K562 (cell line): Measurements from ENCODE around the gene BCKDHB. TPM values are rescaled to one million over a fixed set of nuclear protein-coding genes. Genes with fewer than 3 reads are reported as not detected.

ENCODE experiments used
- ATAC-seq: fragments of 200-7000 bp; cut with Tn5 transposase; 3 replicates; pipeline ENCODE4 v1.9.1; 2020; ENCODE audit warnings: moderate library complexity
- BruUV-seq: library from RNA; stranded (reverse); fragments of 400-500 nt; replicated peaks from 2 replicates; lab custom pipeline; 2021; lab: Mats Ljungman, UMichigan
- CTCF ChIA-PET: fragments of 300-600 bp; formaldehyde crosslinking; extraction: SDS; loops from one replicate; lab custom pipeline; 2021; ENCODE audit warnings: low intra/inter-chr PET ratio; lab: Yijun Ruan, JAX
- POLR2A ChIA-PET: fragments of 300-600, 350-650 bp; sonication (Branson Sonifier 250); formaldehyde crosslinking; extraction: SDS; loops from one replicate; lab custom pipeline; 2021; ENCODE audit warnings: antibody characterized with exemption, inconsistent platforms; lab: Yijun Ruan, JAX
- DNase-seq, 4 experiments: peaks; one replicate each; pipeline versions ENCODE4 v3.0.0 to v3.0.0-alpha.2; 2011 to 2018; ENCODE audit warnings: low spot score in 3 of 4, mixed read lengths in 3 of 4; ENCODE audit errors: extremely low read depth in 1 of 4
- FAIRE-seq: peaks from 2 replicates; lab custom pipeline; 2011; peaks lifted over from hg19 to GRCh38; lab: Jason Lieb, UNC
- H2AFZ ChIP-seq: 2 replicates; pipeline ENCODE4 v1.6.0; 2011; ENCODE audit warnings: low read depth, low read length, control low read depth, inconsistent platforms
- H3K27ac ChIP-seq: fragments of 200-600 bp; 3 replicates; pipeline ENCODE4 v1.8.0; 2011; ENCODE audit warnings: low read depth, mild to moderate bottlenecking, control low read depth, inconsistent platforms, low read length, moderate library complexity, mixed read lengths; ENCODE audit errors: extremely low read depth
- H3K27me3 ChIP-seq, 2 experiments: fragments of 300-600 bp in 1 of 2; 2 replicates in 1 of 2; 3 replicates in 1 of 2; pipeline versions ENCODE4 v1.6.0 to v1.8.0; 2011; ENCODE audit warnings: inconsistent platforms in 2 of 2, low read length in 2 of 2, mild to moderate bottlenecking in 1 of 2, mixed read lengths in 1 of 2, moderate library complexity in 1 of 2; ENCODE audit not compliant: control insufficient read depth in 2 of 2, insufficient read depth in 2 of 2
- H3K36me3 ChIP-seq: fragments of 300-600 bp; 3 replicates; pipeline ENCODE4 v1.8.0; 2011; ENCODE audit warnings: mild to moderate bottlenecking, low read length, inconsistent platforms; ENCODE audit not compliant: control insufficient read depth, insufficient read depth
- H3K4me1 ChIP-seq, 2 experiments: fragments of 200-600 bp in 1 of 2; replicated peaks in 1 of 2; 2 replicates in 1 of 2; 3 replicates in 1 of 2; pipeline versions ENCODE4 v1.5.1 to v1.8.0; 2011; ENCODE audit warnings: inconsistent platforms in 2 of 2, low read length in 2 of 2, mild to moderate bottlenecking in 1 of 2, mixed read lengths in 1 of 2, moderate library complexity in 1 of 2; ENCODE audit not compliant: control insufficient read depth in 2 of 2, insufficient read depth in 2 of 2
- H3K4me2 ChIP-seq: 2 replicates; pipeline ENCODE4 v1.6.1; 2011; ENCODE audit warnings: low read length, control low read depth, inconsistent platforms, mixed read lengths; ENCODE audit not compliant: insufficient read depth
- H3K4me3 ChIP-seq: fragments of 200-600 bp; sonication (generic), shearing (Covaris generic); 2 replicates; pipeline ENCODE4 v1.5.1; 2016; ENCODE audit warnings: control low read depth, inconsistent platforms
- H3K79me2 ChIP-seq: fragments of 200-600 bp; 3 replicates; pipeline ENCODE4 v1.8.0; 2011; ENCODE audit warnings: low read length, inconsistent platforms; ENCODE audit not compliant: control insufficient read depth, insufficient read depth
- H3K9ac ChIP-seq, 2 experiments: 2 replicates each; pipeline versions ENCODE4 v1.6.0 to v1.6.1; 2011; ENCODE audit warnings: low read depth in 2 of 2, low read length in 2 of 2, control low read depth in 1 of 2, inconsistent platforms in 1 of 2, mild to moderate bottlenecking in 1 of 2, mixed read lengths in 1 of 2; ENCODE audit not compliant: insufficient read depth in 1 of 2
- H3K9me1 ChIP-seq: one replicate; pipeline ENCODE4 v1.6.0; 2011; ENCODE audit warnings: inconsistent platforms, mild to moderate bottlenecking, low read length, moderate library complexity; ENCODE audit not compliant: control insufficient read depth, insufficient read depth
- H3K9me3 ChIP-seq: replicated peaks from 2 replicates; pipeline ENCODE4 v1.5.1; 2011; ENCODE audit warnings: low read depth, low read length, inconsistent platforms; ENCODE audit not compliant: control insufficient read depth, insufficient read depth
- H4K20me1 ChIP-seq: replicated peaks from 2 replicates; pipeline ENCODE4 v1.6.1; 2011; ENCODE audit warnings: low read length, inconsistent platforms, mixed read lengths; ENCODE audit not compliant: control insufficient read depth, insufficient read depth
- EWSR1 ChIP-seq: fragments of 450-650 bp; IDR thresholded peaks from 2 replicates; pipeline ENCODE4 v1.6.1; 2018; ENCODE audit warnings: borderline replicate concordance, mild to moderate bottlenecking, low read depth, moderate library complexity; ENCODE audit not compliant: partially characterized antibody
- FOXA3 ChIP-seq, 2 experiments: fragments of 450-650 bp in 1 of 2; sonication (generic) in 1 of 2; formaldehyde crosslinking; IDR thresholded peaks in 1 of 2; conservative IDR thresholded peaks in 1 of 2; 2 replicates each; pipeline versions ENCODE4 v1.4.0 to v1.8.0; 2020 to 2022; ENCODE audit warnings: mild to moderate bottlenecking in 2 of 2, missing genetic modification reagents in 1 of 2
- KLF13 ChIP-seq: fragments of 450-650 bp; IDR thresholded peaks from 2 replicates; pipeline ENCODE4 v1.6.1; 2016; ENCODE audit warnings: missing genetic modification characterization, low read depth, mild to moderate bottlenecking, missing compliant biosample characterization, moderate library complexity, borderline replicate concordance
- MTA2 ChIP-seq: fragments of 450-650 bp; IDR thresholded peaks from 2 replicates; pipeline ENCODE4 v1.6.1; 2016; ENCODE audit warnings: low read depth
- NFATC3 ChIP-seq: fragments of 450-650 bp; IDR thresholded peaks from 2 replicates; pipeline ENCODE4 v1.6.1; 2017; ENCODE audit warnings: mild to moderate bottlenecking
- SPI1 ChIP-seq: IDR thresholded peaks from 2 replicates; pipeline ENCODE4 v1.6.1; 2011; ENCODE audit warnings: low read depth, low read length, control low read depth, borderline replicate concordance
- ZNF263 ChIP-seq: sonication (generic); formaldehyde crosslinking; IDR thresholded peaks from 2 replicates; pipeline ENCODE4 v1.8.0; 2022; ENCODE audit warnings: mild to moderate bottlenecking, missing genetic modification reagents, borderline replicate concordance
- ZNF436 ChIP-seq: fragments of 250-450, 450-650 bp; sonication (Bioruptor Pico); formaldehyde crosslinking; IDR thresholded peaks from 2 replicates; pipeline ENCODE4 v1.7.0; 2020; ENCODE audit warnings: mild to moderate bottlenecking
- ZNF445 ChIP-seq: fragments of 250-450 bp; sonication (Bioruptor Pico); IDR thresholded peaks from 2 replicates; pipeline ENCODE4 v1.4.0; 2020; ENCODE audit warnings: low read depth, mild to moderate bottlenecking, moderate library complexity
- WGBS: fragments of 100-300 bp; shearing (Covaris generic); methylation state at CpG from one replicate; pipeline ENCODE4 v1.1.6; 2016; ENCODE audit warnings: low coverage, mixed read lengths; ENCODE audit not compliant: insufficient coverage; ENCODE audit errors: missing lambda C conversion rate; 5-methylcytosine and 5-hydroxymethylcytosine counted together
- in situ Hi-C: fragments of 300-500 bp; cut with MboI; formaldehyde crosslinking; loops from 4 replicates; pipeline ENCODE4 v1.15.0; 2018; ENCODE audit warnings: inconsistent platforms, mixed read lengths
- intact Hi-C: fragments of 100-400 bp; cut with micrococcal nuclease; formaldehyde crosslinking; loops from 2 replicates; pipeline ENCODE4 v1.14.2; 2022
- polyA plus RNA-seq, 8 experiments: library from polyadenylated mRNA; depleted of rRNA in 4 of 8; stranded (reverse) in 5 of 8; unstranded in 3 of 8; fragments of >200 nt; fragmentation: Nextera tagmentation in 2 of 8; fragmentation: Illumina TruSeq in 1 of 8; extraction: Ambion mirVana in 2 of 8; extraction: Trizol in 1 of 8; gene quantifications; 2 replicates each; pipeline versions ENCODE4 v1.2.1 to v1.2.3, GENCODE V29; 2011 to 2014; ENCODE audit warnings: inconsistent platforms in 1 of 8, missing spikeins in 1 of 8
- total RNA-seq, 7 experiments: library from RNA; depleted of rRNA in 6 of 7; stranded (reverse); fragments of >200 nt in 6 of 7; fragmentation: Illumina TruSeq in 2 of 7; extraction: Trizol in 2 of 7; gene quantifications; 2 replicates each; pipeline versions ENCODE4 v1.2.1 to v1.2.3, GENCODE V29; 2011 to 2021; ENCODE audit warnings: low replicate concordance in 1 of 7

BCKDHB gene
- total and polyA plus RNA-seq, 9 of the 15 experiments (the other 6 are each of a cell fraction or from before 2014, with no cell fraction given) = 4.1 to 23.7 (median 7.5) TPM

DNA sequence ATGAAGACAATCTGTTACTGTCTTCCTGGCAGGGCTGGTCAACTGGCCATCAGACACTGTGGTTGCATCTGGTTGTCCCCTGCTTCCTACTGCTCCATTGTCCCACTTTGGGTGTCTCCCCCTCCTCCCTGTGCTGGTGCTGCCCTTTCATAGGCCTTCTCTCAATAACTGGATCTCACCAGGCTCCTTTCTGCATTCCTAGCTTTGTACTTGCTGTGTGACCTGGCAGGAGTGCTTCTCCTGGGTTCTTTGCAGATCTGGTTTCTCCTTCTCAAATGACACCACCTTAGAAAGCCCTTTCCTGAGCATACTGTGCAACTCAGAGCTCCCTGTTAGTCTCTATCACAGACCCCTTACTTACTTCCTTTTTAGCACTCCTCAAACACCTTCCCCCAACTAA, 223.0 kb downstream of the BCKDHB start (continued):
- no peak for TF ChIP-seq EWSR1
- no peak for TF ChIP-seq SPI1

DNA sequence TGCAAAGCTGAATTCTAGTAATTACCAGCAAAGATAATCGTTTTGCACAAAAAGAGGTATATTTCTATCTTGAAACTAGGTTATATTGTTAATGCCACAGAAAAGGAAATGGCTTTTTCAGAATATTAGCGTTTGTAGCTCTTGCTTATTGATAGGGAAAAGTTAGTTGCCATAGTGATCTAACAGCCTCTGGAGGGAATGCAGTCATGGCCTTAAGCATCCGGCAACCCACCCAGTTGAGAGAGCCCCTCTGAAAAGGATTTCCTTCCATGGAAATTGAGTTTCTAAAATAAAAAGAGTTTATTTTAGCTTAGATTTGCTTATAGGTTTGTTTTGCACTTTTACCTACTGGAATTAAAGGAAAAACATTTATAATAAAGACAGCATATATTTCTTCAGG, 224.5 kb downstream of the BCKDHB start:
- Histone ChIP-seq H3K79me2 (no peaks in the 10 kb centered on the region), H3K9ac (no peak overlapping the region), H3K9me3 (no peaks in the 10 kb centered on the region), H4K20me1 (no peaks in the 10 kb centered on the region), H3K4me2 (no peak overlapping the region), H3K27ac (no peak overlapping the region), H3K27me3 (no peaks in the 10 kb centered on the region), H3K4me3 (no peak overlapping the region), H3K4me1 (no peaks in the 10 kb centered on the region), H2AFZ (no peak overlapping the region), H3K9me1 (no peaks in the 10 kb centered on the region), H3K36me3 (no peaks in the 10 kb centered on the region)
- BruUV-seq = no TSS peak
- CTCF ChIA-PET = no interaction called here
- in situ Hi-C loops = loop anchor here (10.0 kb wide), 1 partner anchor 1424 kb away; the partner anchor contains the start of gene TENT5A
- FAIRE-seq (no peak), ATAC-seq (no peak), DNase-seq (no peak)
- POLR2A ChIA-PET = no interaction called here
- no peak for TF ChIP-seq ZNF445
- no peak for TF ChIP-seq ZNF263
- no peak for TF ChIP-seq ZNF436 (CRISPR knock-in tag)
- no peak for TF ChIP-seq MTA2
- TF ChIP-seq NFATC3 = no peak
- no peak for TF ChIP-seq FOXA3 (CRISPR knock-in tag; conservative IDR thresholded peaks at IDR 0.05 in 1 of 2, IDR thresholded peaks at IDR 0.05 in 1 of 2)
- no peak for TF ChIP-seq KLF13 (tag)
- TF ChIP-seq SPI1 = no peak
- intact Hi-C loops = loop anchor here (5.0 kb wide), 1 partner anchor 94 kb away; no protein-coding TSS in a partner anchor
- 9% methylated on average over 3 of the region's 3 CpGs for WGBS
